GM18873 (cell line): ENCODE measurements around the gene EXOC4.
"Not testable (repeated sequence)": the region's sequence is repeated elsewhere in the genome, so short reads cannot be mapped to it uniquely, and the experiment has no call there.

Experiments
- ATAC-seq: cut with Tn5 transposase; IDR thresholded peaks from one replicate; pipeline ENCODE4 v1.9.1; 2021; ENCODE audit warnings: mild to moderate bottlenecking, moderate library complexity, moderate number of reproducible peaks; ENCODE audit not compliant: unreplicated experiment, low FRiP score

The EXOC4 gene

GRCh38 chr7:134071355-134072331, 818.8 kb downstream of the EXOC4 start:
- ATAC-seq, result peak; percentile 74

- no peak for ATAC-seq
Observed at GRCh38 chr7:134073276-134073675, 820.4 kb downstream of the EXOC4 start.

GRCh38 chr7:134075799-134076198, 822.9 kb downstream of the EXOC4 start:
- ATAC-seq, result no peak

GRCh38 chr7:134077560-134077959, 824.7 kb downstream of the EXOC4 start:
- ATAC-seq, result not testable (repeated sequence)

- no peak for ATAC-seq
Observed at GRCh38 chr7:134078991-134079390, 826.1 kb downstream of the EXOC4 start.

GRCh38 chr7:134081695-134082094, 828.8 kb downstream of the EXOC4 start:
- no peak for ATAC-seq

GRCh38 chr7:134083766-134084487, 831.0 kb downstream of the EXOC4 start:
- no peak for ATAC-seq

GRCh38 chr7:134084488-134085144, 831.7 kb downstream of the EXOC4 start:
- no peak for ATAC-seq

GRCh38 chr7:134085311-134085710, 832.4 kb downstream of the EXOC4 start:
- ATAC-seq, result no peak

GRCh38 chr7:134086998-134087735, 834.3 kb downstream of the EXOC4 start:
- no peak for ATAC-seq

- no peak for ATAC-seq
Observed at GRCh38 chr7:134088199-134088598, 835.3 kb downstream of the EXOC4 start.

- no peak for ATAC-seq
Observed at GRCh38 chr7:134089446-134089845, 836.6 kb downstream of the EXOC4 start.

- ATAC-seq, result no peak
Observed at GRCh38 chr7:134098072-134098471, 845.2 kb downstream of the EXOC4 start.

GRCh38 chr7:134101716-134102115, 848.8 kb downstream of the EXOC4 start:
- no peak for ATAC-seq

GRCh38 chr7:134104166-134104565, 851.3 kb downstream of the EXOC4 start:
- no peak for ATAC-seq

GRCh38 chr7:134105841-134106240, 853.0 kb downstream of the EXOC4 start:
- no peak for ATAC-seq

GRCh38 chr7:134108802-134109201, 855.9 kb downstream of the EXOC4 start:
- no peak for ATAC-seq

GRCh38 chr7:134113655-134114054, 860.8 kb downstream of the EXOC4 start:
- ATAC-seq, result no peak

GRCh38 chr7:134114992-134115391, 862.1 kb downstream of the EXOC4 start:
- no peak for ATAC-seq
